ENCODE data around the gene CD164L2.
"Not testable (repeated sequence)": the region's sequence is repeated elsewhere in the genome, so short reads cannot be mapped to it uniquely, and the experiment has no call there.

CD164L2 gene

GRCh38 chr1:27406362-27406680, 23.2 kb upstream of the CD164L2 start:
- Histone ChIP-seq H3K9ac (ENCODE audit: low read depth, low read length, poor library complexity, severe bottlenecking) (peak overlapping the region; percentile 28), H3K4me3 (ENCODE audit: low read length, poor library complexity, severe bottlenecking) (no peak overlapping the region), H3K9me2 (replicated peaks; ENCODE audit: low read depth, low read length) (no peaks in the 10 kb centered on the region), H3K27me3 (ENCODE audit: insufficient read depth, low read length, poor library complexity, severe bottlenecking) (no peaks in the 10 kb centered on the region), H3K36me3 (ENCODE audit: insufficient read depth, low read length) (peaks cover 43% of the 10 kb centered on the region; the same call in 1 of the 2 replicates), H3K9me3 (ENCODE audit: insufficient read depth, low read depth, low read length) (no peaks in the 10 kb centered on the region), H4K20me1 (ENCODE audit: insufficient read depth, low read length, poor library complexity, severe bottlenecking) (no peaks in the 10 kb centered on the region), H3K4me2 (ENCODE audit: low read depth, low read length, poor library complexity, severe bottlenecking) (no peak overlapping the region), H3K79me2 (ENCODE audit: insufficient read depth, low read length) (no peaks in the 10 kb centered on the region; the same call in 1 of the 2 replicates), H3K4me1 (ENCODE audit: insufficient read depth, low read length, poor library complexity, severe bottlenecking) (peaks cover 43% of the 10 kb centered on the region), H2AFZ (ENCODE audit: low read length) (no peak overlapping the region), H3F3A (ENCODE audit: low read depth) (peaks cover 20% of the 10 kb centered on the region; the same call in 1 of the 2 replicates)
- TF ChIP-seq CTCF (conservative IDR thresholded peaks at IDR 0.05; ENCODE audit: low read length) (no peak), EZH2phosphoT487 (IDR thresholded peaks at IDR 0.05; ENCODE audit: borderline replicate concordance) (no peak)

GRCh38 chr1:27405598-27406361, 22.6 kb upstream of the CD164L2 start:
- peaks cover 38% of the 10 kb centered on the region; the same call in 1 of the 2 replicates for H3K36me3 ChIP-seq (ENCODE audit: insufficient read depth, low read length)
- H3K9ac ChIP-seq (ENCODE audit: low read depth, low read length, poor library complexity, severe bottlenecking) = peak overlapping the region; percentile 91
- H3F3A ChIP-seq (ENCODE audit: low read depth) = peaks cover 20% of the 10 kb centered on the region; the same call in 1 of the 2 replicates
- not testable (repeated sequence) for H3K9me2 ChIP-seq (replicated peaks; ENCODE audit: low read depth, low read length); H3K79me2 ChIP-seq (ENCODE audit: insufficient read depth, low read length); H3K9me3 ChIP-seq (ENCODE audit: insufficient read depth, low read depth, low read length); H3K4me3 ChIP-seq (ENCODE audit: low read length, poor library complexity, severe bottlenecking); H3K4me2 ChIP-seq (ENCODE audit: low read depth, low read length, poor library complexity, severe bottlenecking); H3K27me3 ChIP-seq (ENCODE audit: insufficient read depth, low read length, poor library complexity, severe bottlenecking); H4K20me1 ChIP-seq (ENCODE audit: insufficient read depth, low read length, poor library complexity, severe bottlenecking); H2AFZ ChIP-seq (ENCODE audit: low read length)
- H3K4me1 ChIP-seq (ENCODE audit: insufficient read depth, low read length, poor library complexity, severe bottlenecking) = peaks cover 48% of the 10 kb centered on the region
- TF ChIP-seq CTCF (conservative IDR thresholded peaks at IDR 0.05; ENCODE audit: low read length) = peak; percentile 26; the same call in 1 of the 2 replicates

- peak overlapping the region; percentile 87 for H3K4me2 ChIP-seq (ENCODE audit: low read depth, low read length, poor library complexity, severe bottlenecking)
- no peak overlapping the region for H2AFZ ChIP-seq (ENCODE audit: low read length)
- H3K4me1 ChIP-seq (ENCODE audit: insufficient read depth, low read length, poor library complexity, severe bottlenecking) = peaks cover 48% of the 10 kb centered on the region
- H4K20me1 ChIP-seq (ENCODE audit: insufficient read depth, low read length, poor library complexity, severe bottlenecking) = no peaks in the 10 kb centered on the region
- no peaks in the 10 kb centered on the region for H3K9me2 ChIP-seq (replicated peaks; ENCODE audit: low read depth, low read length)
- no peaks in the 10 kb centered on the region; the same call in 1 of the 2 replicates for H3K79me2 ChIP-seq (ENCODE audit: insufficient read depth, low read length)
- H3K27me3 ChIP-seq (ENCODE audit: insufficient read depth, low read length, poor library complexity, severe bottlenecking) = no peaks in the 10 kb centered on the region
- peaks cover 20% of the 10 kb centered on the region; the same call in 1 of the 2 replicates for H3F3A ChIP-seq (ENCODE audit: low read depth)
- H3K9me3 ChIP-seq (ENCODE audit: insufficient read depth, low read depth, low read length) = no peaks in the 10 kb centered on the region
- H3K4me3 ChIP-seq (ENCODE audit: low read length, poor library complexity, severe bottlenecking) = peak overlapping the region; percentile 71
- H3K9ac ChIP-seq (ENCODE audit: low read depth, low read length, poor library complexity, severe bottlenecking) = peak overlapping the region; percentile 91
- H3K36me3 ChIP-seq (ENCODE audit: insufficient read depth, low read length) = peaks cover 31% of the 10 kb centered on the region; the same call in 1 of the 2 replicates
- TF ChIP-seq CTCF (conservative IDR thresholded peaks at IDR 0.05; ENCODE audit: low read length) (no peak), EZH2phosphoT487 (IDR thresholded peaks at IDR 0.05; ENCODE audit: borderline replicate concordance) (no peak)
Observed at GRCh38 chr1:27405074-27405473, 21.9 kb upstream of the CD164L2 start.

Measured in Loucy (cell line).